ENCODE data around the gene TMEM8B. TPM values are rescaled to one million over a fixed set of nuclear protein-coding genes. Genes with fewer than 3 reads are reported as not detected.

TMEM8B gene
- total and polyA plus RNA-seq, 9 of the 15 experiments (the other 6 are each of a cell fraction or from before 2014, with no cell fraction given), result 0.01 to 2.2 (median 1.1) TPM

GRCh38 chr9:35812025-35812602 is 16.9 kb upstream of the TMEM8B start, which contains the start of gene SPAG8 (continued):
- no peak for TF ChIP-seq ZNF121 (CRISPR knock-in tag; conservative IDR thresholded peaks at IDR 0.05)
- no peak for TF ChIP-seq MCM7 (IDR thresholded peaks at IDR 0.05)
- TF ChIP-seq POLR2B (IDR thresholded peaks at IDR 0.05; ENCODE audit: low read depth, partially characterized antibody), result no peak
- no peak for TF ChIP-seq SNAPC5 (CRISPR knock-in tag; IDR thresholded peaks at IDR 0.05)
- no peak for TF ChIP-seq SRSF9 (IDR thresholded peaks at IDR 0.05; ENCODE audit: borderline replicate concordance, low read depth, low read length)
- no peak for TF ChIP-seq FOXM1 (IDR thresholded peaks at IDR 0.05; ENCODE audit: low read depth)
- TF ChIP-seq FOXM1 (CRISPR knock-in tag; IDR thresholded peaks at IDR 0.05; ENCODE audit: low read depth), result no peak
- TF ChIP-seq ZFP36 (IDR thresholded peaks at IDR 0.05; ENCODE audit: low read depth, low read length, partially characterized antibody), result no peak
- TF ChIP-seq SUPT5H (IDR thresholded peaks at IDR 0.05), result no peak
- TF ChIP-seq KAT7 (CRISPR knock-in tag; IDR thresholded peaks at IDR 0.05; ENCODE audit: borderline replicate concordance), result no peak
- TF ChIP-seq RHOXF2B (CRISPR knock-in tag; conservative IDR thresholded peaks at IDR 0.05), result no peak
- TF ChIP-seq ZNF551 (CRISPR knock-in tag; IDR thresholded peaks at IDR 0.05), result no peak
- TF ChIP-seq U2AF2 (optimal IDR thresholded peaks at IDR 0.05; ENCODE audit: low read depth, low read length), result no peak
- no peak for TF ChIP-seq HES1 (IDR thresholded peaks at IDR 0.05; ENCODE audit: low read depth)
- no peak for TF ChIP-seq PHF21A (IDR thresholded peaks at IDR 0.05; ENCODE audit: borderline replicate concordance, low read depth)
- 0 out of 2 replicates have a peak, but pooled peaks have one; percentile 16 for TF ChIP-seq JUND (IDR thresholded peaks at IDR 0.05; ENCODE audit: borderline replicate concordance, low read depth, low read length)
- TF ChIP-seq JUND (tag; IDR thresholded peaks at IDR 0.05; ENCODE audit: borderline replicate concordance, low read depth, low read length), result no peak; the same call in 2 of the 3 replicates
- peak in 1 of 2 experiments; percentile 95; a peak in 2 of 4 replicates for TF ChIP-seq TRIM24 (IDR thresholded peaks at IDR 0.05)
- no peak for TF ChIP-seq HOMEZ (CRISPR knock-in tag; IDR thresholded peaks at IDR 0.05)
- no peak for TF ChIP-seq CBX3 (IDR thresholded peaks at IDR 0.05; ENCODE audit: borderline replicate concordance in 1 of 2, low read length in 2 of 2)
- TF ChIP-seq SMARCE1 (IDR thresholded peaks at IDR 0.05), result no peak
- 0 out of 2 replicates have a peak, but pooled peaks have one; percentile 45 for TF ChIP-seq POLR2AphosphoS2 (IDR thresholded peaks at IDR 0.05; ENCODE audit: low read length)
- TF ChIP-seq CHD1 (IDR thresholded peaks at IDR 0.05; ENCODE audit: low read length), result no peak
- peak; percentile 45; the same call in 1 of the 2 replicates for TF ChIP-seq CXXC5 (CRISPR knock-in tag; IDR thresholded peaks at IDR 0.05)
- no peak for TF ChIP-seq NR2F6 (CRISPR knock-in tag; IDR thresholded peaks at IDR 0.05)
- no peak for TF ChIP-seq ARID3A (IDR thresholded peaks at IDR 0.05; ENCODE audit: borderline replicate concordance, low read depth, low read length)
- TF ChIP-seq ZKSCAN8 (CRISPR knock-in tag; IDR thresholded peaks at IDR 0.05), result no peak
